NT2/D1 (cell line): ENCODE results near the gene BHLHA15.
A peak's percentile ranks its signal among the peaks of the same experiment; 100 is the strongest.

ENCODE experiments used
- DNase-seq: peaks from one replicate; pipeline ENCODE4 v3.0.0-alpha.2; 2011; ENCODE audit warnings: low read depth, low spot score
- H3K27me3 ChIP-seq: 2 replicates; pipeline ENCODE4 v1.6.0; 2011; ENCODE audit warnings: mild to moderate bottlenecking; ENCODE audit not compliant: insufficient read length, insufficient read depth
- H3K36me3 ChIP-seq: 2 replicates; pipeline ENCODE4 v1.6.1; 2011; ENCODE audit warnings: mild to moderate bottlenecking, low read length, mixed read lengths; ENCODE audit not compliant: insufficient read depth, insufficient read length
- H3K4me1 ChIP-seq: 2 replicates; pipeline ENCODE4 v1.5.1; 2011; ENCODE audit not compliant: insufficient read depth, insufficient read length
- H3K4me3 ChIP-seq: 2 replicates; pipeline ENCODE4 v1.5.1; 2011; ENCODE audit warnings: low read depth; ENCODE audit not compliant: insufficient read length
- H3K9ac ChIP-seq: 2 replicates; pipeline ENCODE4 v1.6.0; 2011; ENCODE audit warnings: low read depth; ENCODE audit not compliant: insufficient read length
- H3K9me3 ChIP-seq: 2 replicates; pipeline ENCODE4 v1.5.1; 2011; ENCODE audit warnings: mild to moderate bottlenecking, low read length; ENCODE audit not compliant: insufficient read depth
- SUZ12 ChIP-seq: IDR thresholded peaks from 2 replicates; pipeline ENCODE4 v1.6.1; 2011; ENCODE audit not compliant: insufficient read length, insufficient read depth; ENCODE audit errors: extremely low read depth
- YY1 ChIP-seq: IDR thresholded peaks from 2 replicates; pipeline ENCODE4 v1.6.1; 2011; ENCODE audit not compliant: insufficient read length, insufficient read depth
- ZNF274 ChIP-seq: IDR thresholded peaks from 2 replicates; pipeline ENCODE4 v1.6.1; 2011; ENCODE audit warnings: mild to moderate bottlenecking, low read depth, low read length

BHLHA15 gene

GRCh38 chr7:98242934-98243333, 31.7 kb downstream of the BHLHA15 start:
- Histone ChIP-seq H3K27me3 (no peaks in the 10 kb centered on the region), H3K9me3 (no peaks in the 10 kb centered on the region), H3K9ac (no peak overlapping the region), H3K4me3 (no peak overlapping the region), H3K4me1 (peaks cover 2% of the 10 kb centered on the region), H3K36me3 (peaks cover 16% of the 10 kb centered on the region)
- no peak for DNase-seq
- TF ChIP-seq ZNF274 (no peak), SUZ12 (no peak), YY1 (no peak)

GRCh38 chr7:98244871-98245270, 33.6 kb downstream of the BHLHA15 start:
- H3K9ac ChIP-seq, result no peak overlapping the region
- H3K4me3 ChIP-seq, result no peak overlapping the region
- no peaks in the 10 kb centered on the region for H3K9me3 ChIP-seq
- TF ChIP-seq SUZ12 (no peak), YY1 (no peak), ZNF274 (no peak)
- H3K4me1 ChIP-seq, result peaks cover 2% of the 10 kb centered on the region
- peaks cover 8% of the 10 kb centered on the region for H3K36me3 ChIP-seq
- H3K27me3 ChIP-seq, result no peaks in the 10 kb centered on the region
- no peak for DNase-seq

GRCh38 chr7:98248156-98248555, 36.9 kb downstream of the BHLHA15 start:
- no peak for DNase-seq
- no peaks in the 10 kb centered on the region for H3K27me3 ChIP-seq
- no peak for TF ChIP-seq SUZ12
- TF ChIP-seq ZNF274, result no peak
- TF ChIP-seq YY1, result no peak
- peaks cover 4% of the 10 kb centered on the region for H3K36me3 ChIP-seq
- H3K4me1 ChIP-seq, result no peaks in the 10 kb centered on the region
- no peak overlapping the region for H3K9ac ChIP-seq
- H3K9me3 ChIP-seq, result no peaks in the 10 kb centered on the region
- H3K4me3 ChIP-seq, result no peak overlapping the region

GRCh38 chr7:98249106-98249505, 37.9 kb downstream of the BHLHA15 start:
- TF ChIP-seq ZNF274 (no peak), SUZ12 (no peak), YY1 (no peak)
- peaks cover 3% of the 10 kb centered on the region for H3K36me3 ChIP-seq
- H3K4me1 ChIP-seq, result no peaks in the 10 kb centered on the region
- no peak for DNase-seq
- H3K9ac ChIP-seq, result no peak overlapping the region
- no peaks in the 10 kb centered on the region for H3K27me3 ChIP-seq
- H3K9me3 ChIP-seq, result no peaks in the 10 kb centered on the region
- no peak overlapping the region for H3K4me3 ChIP-seq

- no peak for DNase-seq
- no peaks in the 10 kb centered on the region for H3K36me3 ChIP-seq
- H3K9me3 ChIP-seq, result no peaks in the 10 kb centered on the region
- no peaks in the 10 kb centered on the region for H3K4me1 ChIP-seq
- no peak for TF ChIP-seq SUZ12
- no peak for TF ChIP-seq YY1
- TF ChIP-seq ZNF274, result no peak
- H3K9ac ChIP-seq, result peak overlapping the region; percentile 57
- H3K27me3 ChIP-seq, result no peaks in the 10 kb centered on the region
- peak overlapping the region; percentile 81 for H3K4me3 ChIP-seq
Observed at GRCh38 chr7:98250789-98251188, 39.5 kb downstream of the BHLHA15 start.

GRCh38 chr7:98251231-98251600, 40.0 kb downstream of the BHLHA15 start:
- peak overlapping the region; percentile 81 for H3K4me3 ChIP-seq
- H3K9ac ChIP-seq, result peak overlapping the region; percentile 57
- TF ChIP-seq ZNF274 (no peak), YY1 (no peak), SUZ12 (no peak)
- no peaks in the 10 kb centered on the region for H3K9me3 ChIP-seq
- DNase-seq, result no peak
- H3K36me3 ChIP-seq, result no peaks in the 10 kb centered on the region
- no peaks in the 10 kb centered on the region for H3K27me3 ChIP-seq
- no peaks in the 10 kb centered on the region for H3K4me1 ChIP-seq

GRCh38 chr7:98251601-98252424, 40.6 kb downstream of the BHLHA15 start, which contains the start of gene TECPR1:
TSS of gene TECPR1 (minus strand) at chr7:98252232. CDS start at chr7:98246146, 6,086 bp downstream.
- Histone ChIP-seq H3K4me3 (peak within 1 kb of the TSS; percentile 81), H3K9ac (peak within 1 kb of the TSS; percentile 85), H3K4me1 (no peaks in the 10 kb centered on the region), H3K36me3 (peaks cover 3% of the 10 kb centered on the region), H3K9me3 (no peaks in the 10 kb centered on the region), H3K27me3 (no peaks in the 10 kb centered on the region)
- TF ChIP-seq ZNF274, result no peak
- no peak for TF ChIP-seq SUZ12
- peak; percentile 81 for DNase-seq
